Stomach (tissue), 9 donors: Measurements from ENCODE around the gene PHF23. TPM values are rescaled to one million over a fixed set of nuclear protein-coding genes. Genes with fewer than 3 reads are reported as not detected.

Experiments used
- DNase-seq, 2 donors: peaks; one replicate each; pipeline versions ENCODE4 v3.0.0 to v3.0.0-alpha.2; 2013 to 2019
- H3K27ac ChIP-seq, 5 donors: fragments of 200-600 bp in 4 of 5; sonication (generic) in 4 of 5; one replicate each; pipeline ENCODE4 v1.5.1; 2013 to 2019; ENCODE audit warnings: mild to moderate bottlenecking in 1 of 5, moderate library complexity in 1 of 5
- H3K27me3 ChIP-seq, 3 donors: fragments of 200-600 bp; sonication (generic); one replicate each; pipeline ENCODE4 v1.5.1; 2017 to 2019; ENCODE audit warnings: mixed run types in 1 of 3
- H3K36me3 ChIP-seq, 4 donors: fragments of 200-600 bp; sonication (generic); 1 replicate in 3 of 4; 2 replicates in 1 of 4; pipeline ENCODE4 v1.5.1; 2016 to 2019
- H3K4me1 ChIP-seq, 4 donors: fragments of 200-600 bp; sonication (generic); one replicate each; pipeline ENCODE4 v1.5.1; 2016 to 2019
- H3K4me3 ChIP-seq, 4 donors: fragments of 200-600 bp; sonication (generic) in 3 of 4; one replicate each; pipeline ENCODE4 v1.5.1; 2016 to 2019; ENCODE audit warnings: mild to moderate bottlenecking in 1 of 4
- H3K9me3 ChIP-seq, 4 donors: fragments of 200-600 bp; sonication (generic); one replicate each; pipeline ENCODE4 v1.5.1; 2016 to 2019
- EP300 ChIP-seq: sonication (generic); formaldehyde crosslinking; IDR thresholded peaks from one replicate; pipeline ENCODE4 v1.6.1; 2017; ENCODE audit warnings: antibody characterized with exemption
- POLR2A ChIP-seq, 4 donors: fragments of 450-650 bp; IDR thresholded peaks; one replicate each; pipeline ENCODE4 v1.6.1; 2016; ENCODE audit warnings: antibody characterized with exemption in 4 of 4, control low read depth in 2 of 4, mild to moderate bottlenecking in 1 of 4, moderate library complexity in 1 of 4
- POLR2AphosphoS5 ChIP-seq, 3 donors: sonication (generic); formaldehyde crosslinking; IDR thresholded peaks; one replicate each; pipeline ENCODE4 v1.6.1; 2016; ENCODE audit warnings: antibody characterized with exemption in 3 of 3
- WGBS, 5 donors: extraction: QIAGEN DNeasy Blood & Tissue Kit in 3 of 5; methylation state at CpG; one replicate each; pipeline versions ENCODE4 v1.1.5 to v1.1.7; 2013 to 2018; 5-methylcytosine and 5-hydroxymethylcytosine counted together
- intact Hi-C: fragments of 100-400 bp; cut with DNase I; formaldehyde crosslinking; loops from one replicate; pipeline ENCODE4 v1.15.1; 2023; ENCODE audit warnings: low total_unique reads
- polyA plus RNA-seq, 3 donors: library from polyadenylated mRNA; stranded (reverse); fragments of 200-250 nt; gene quantifications; one replicate each; pipeline ENCODE4 v1.2.3, GENCODE V29; 2013
- total RNA-seq, 5 donors: library from RNA; depleted of rRNA; stranded (reverse); fragments of >200 nt; gene quantifications; one replicate each; pipeline versions ENCODE4 v1.1.0 to v1.2.3, GENCODE V29; 2014 to 2016
- TF ChIP-seq, protein P1 (sequence below), 7 experiments: fragments of 450-650 bp in 4 of 7; fragments of 200-600 bp in 3 of 7; sonication (generic) in 3 of 7; IDR thresholded peaks; one replicate each; pipeline ENCODE4 v1.5.1; 2016 to 2019; ENCODE audit warnings: antibody characterized with exemption in 7 of 7, control low read depth in 2 of 7, mild to moderate bottlenecking in 1 of 7
- donor health status: healthy with polysubstance abuse.
- donor health status: Bipolar disorder and iron deficiency.
- donor health status: healthy.

Gene PHF23
- total and polyA plus RNA-seq, 8 donors: 5.2 to 27.2 (median 21.4) TPM

DNA sequence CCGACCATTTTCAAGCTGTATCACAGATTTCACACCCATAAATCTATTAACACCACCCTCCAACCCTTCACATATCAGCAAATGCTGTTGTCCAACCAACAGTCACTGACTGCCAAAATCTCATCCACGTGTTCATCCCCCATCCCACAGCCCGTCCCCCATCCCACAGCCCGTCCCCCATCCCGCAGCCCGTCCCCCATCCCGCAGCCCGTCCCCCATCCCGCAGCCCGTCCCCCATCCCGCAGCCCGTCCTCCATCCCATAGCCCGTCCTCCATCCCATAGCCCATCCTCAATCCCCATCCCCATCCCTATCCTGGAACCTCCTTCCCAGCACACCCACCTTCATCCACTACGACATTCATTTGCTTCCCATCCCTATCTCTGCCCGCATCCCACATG, 33.7 kb downstream of the PHF23 start:
- Histone ChIP-seq H3K27ac (peak overlapping the region; percentile 40 to 83 (median 67)), H3K36me3 (peaks cover 7 to 33% (median 30%) of the 10 kb centered on the region in 4 donors)
- TF ChIP-seq EP300: no peak
- TF ChIP-seq, protein P1, sequence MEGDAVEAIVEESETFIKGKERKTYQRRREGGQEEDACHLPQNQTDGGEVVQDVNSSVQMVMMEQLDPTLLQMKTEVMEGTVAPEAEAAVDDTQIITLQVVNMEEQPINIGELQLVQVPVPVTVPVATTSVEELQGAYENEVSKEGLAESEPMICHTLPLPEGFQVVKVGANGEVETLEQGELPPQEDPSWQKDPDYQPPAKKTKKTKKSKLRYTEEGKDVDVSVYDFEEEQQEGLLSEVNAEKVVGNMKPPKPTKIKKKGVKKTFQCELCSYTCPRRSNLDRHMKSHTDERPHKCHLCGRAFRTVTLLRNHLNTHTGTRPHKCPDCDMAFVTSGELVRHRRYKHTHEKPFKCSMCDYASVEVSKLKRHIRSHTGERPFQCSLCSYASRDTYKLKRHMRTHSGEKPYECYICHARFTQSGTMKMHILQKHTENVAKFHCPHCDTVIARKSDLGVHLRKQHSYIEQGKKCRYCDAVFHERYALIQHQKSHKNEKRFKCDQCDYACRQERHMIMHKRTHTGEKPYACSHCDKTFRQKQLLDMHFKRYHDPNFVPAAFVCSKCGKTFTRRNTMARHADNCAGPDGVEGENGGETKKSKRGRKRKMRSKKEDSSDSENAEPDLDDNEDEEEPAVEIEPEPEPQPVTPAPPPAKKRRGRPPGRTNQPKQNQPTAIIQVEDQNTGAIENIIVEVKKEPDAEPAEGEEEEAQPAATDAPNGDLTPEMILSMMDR (IDR thresholded peaks at IDR 0.05): no peak
- TF ChIP-seq POLR2A (IDR thresholded peaks at IDR 0.05): no peak
- TF ChIP-seq POLR2AphosphoS5 (IDR thresholded peaks at IDR 0.05): no peak

DNA sequence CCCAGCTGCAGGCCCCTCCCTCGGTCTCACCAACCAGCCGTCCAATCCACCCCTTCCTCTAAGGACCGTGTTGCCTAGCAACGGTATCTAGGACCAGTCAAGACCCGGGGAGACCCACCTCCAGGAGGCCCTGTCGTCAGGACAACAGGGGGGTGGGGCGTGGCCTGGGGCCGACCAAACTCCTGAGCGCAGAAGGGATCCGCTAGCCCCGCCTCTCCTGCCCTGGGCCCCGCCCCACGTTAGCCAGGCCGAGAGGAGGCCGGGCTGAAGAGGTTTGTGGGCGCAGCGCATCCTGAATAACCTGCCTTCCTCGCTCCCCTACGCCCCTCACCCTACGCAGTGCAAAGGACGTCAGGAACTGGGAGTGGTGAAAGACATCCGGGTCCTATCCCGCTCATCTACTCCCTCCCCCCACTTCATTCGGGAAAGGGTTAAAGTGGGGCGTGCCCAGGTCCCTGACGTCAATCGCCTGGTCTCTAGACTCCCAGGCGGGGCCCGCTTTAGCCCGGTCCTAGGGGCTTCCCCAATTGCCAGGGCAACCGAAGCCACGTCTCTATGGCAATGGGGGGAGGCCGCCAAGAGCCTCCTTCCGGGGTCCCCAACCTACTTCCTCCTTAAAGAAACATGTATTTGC, 34.3 kb downstream of the PHF23 start:
- intact Hi-C loops: no loop called here
- H3K4me3 ChIP-seq: peak overlapping the region; percentile 43 to 58 (median 52)
- WGBS, 5 donors: 0 to 1% (median 0%) methylated on average over 33 to 34 of the region's 34 CpGs
- peaks cover 7 to 39% (median 30%) of the 10 kb centered on the region in 4 donors for H3K36me3 ChIP-seq
- H3K4me1 ChIP-seq: peaks cover 11 to 33% (median 16%) of the 10 kb centered on the region in 4 donors
- H3K9me3 ChIP-seq: no peaks in the 10 kb centered on the region
- TF ChIP-seq POLR2AphosphoS5 (IDR thresholded peaks at IDR 0.05): peak in 1 of 3 donors; percentile 51
- TF ChIP-seq POLR2A (IDR thresholded peaks at IDR 0.05): no peak
- TF ChIP-seq EP300: peak; percentile 35
- peak; percentile 80 to 96 for DNase-seq
- peak overlapping the region; percentile 40 to 83 (median 67) for H3K27ac ChIP-seq
- H3K27me3 ChIP-seq: peaks cover 0 to 18% (median 0%) of the 10 kb centered on the region in 3 donors

More for the DNA sequence above, 33.7 kb downstream of the PHF23 start:
- intact Hi-C loops: no loop called here
- no peak for DNase-seq
- Histone ChIP-seq H3K4me1 (peaks cover 11 to 33% (median 16%) of the 10 kb centered on the region in 4 donors), H3K27me3 (peaks cover 0 to 20% (median 0%) of the 10 kb centered on the region in 3 donors), H3K4me3 (peak overlapping the region; percentile 43 to 58 (median 52)), H3K9me3 (no peaks in the 10 kb centered on the region)
- WGBS, 5 donors: 33 to 57% (median 47%) methylated on average over 8 to 15 of the region's 15 CpGs

DNA sequence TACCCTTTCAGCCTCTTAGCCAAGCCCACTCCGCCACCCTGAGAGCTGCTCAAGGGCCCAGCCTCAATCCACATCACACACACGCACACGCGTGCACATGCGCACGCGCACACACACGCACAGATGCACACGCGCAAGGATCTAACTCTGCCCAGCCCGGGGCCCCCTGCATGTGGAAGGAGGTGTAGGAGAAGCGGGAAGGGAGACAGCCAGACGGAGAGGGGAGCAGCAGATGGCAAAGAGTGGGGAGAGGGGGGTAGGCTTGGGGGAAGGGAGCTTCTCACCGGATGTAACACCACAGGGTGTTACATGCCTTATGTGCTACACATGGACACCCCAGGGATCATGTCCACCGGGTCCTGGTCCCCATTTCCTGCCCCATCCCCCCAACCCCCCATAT, 34.9 kb downstream of the PHF23 start:
- peak overlapping the region in 4 of 5 donors; percentile 40 to 83 (median 68) for H3K27ac ChIP-seq

DNA sequence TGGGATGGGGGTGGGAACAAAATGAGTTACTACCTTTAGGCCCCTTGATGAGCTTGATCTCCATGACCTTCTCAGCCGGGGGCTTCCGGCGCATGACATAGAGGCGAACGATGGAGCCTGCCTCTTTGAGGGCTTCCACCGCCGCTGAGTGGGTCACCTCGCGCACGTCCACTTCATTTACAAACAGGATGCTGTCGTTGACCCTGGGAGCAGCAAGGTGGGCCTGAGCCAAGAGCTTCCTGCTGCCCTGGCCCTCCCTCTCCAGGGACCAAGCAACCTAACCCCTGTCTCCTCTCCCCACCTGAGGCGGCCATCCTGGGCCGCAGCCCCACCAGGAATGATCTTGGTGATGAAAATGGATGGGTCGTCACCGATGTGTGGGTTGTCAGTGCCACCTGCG, 35.9 kb downstream of the PHF23 start:
- TF ChIP-seq POLR2AphosphoS5 (IDR thresholded peaks at IDR 0.05): no peak
- TF ChIP-seq EP300: no peak
- TF ChIP-seq, protein P1 (IDR thresholded peaks at IDR 0.05): no peak
- no peak for TF ChIP-seq POLR2A (IDR thresholded peaks at IDR 0.05)
- peak in 1 of 2 donors; percentile 3 for DNase-seq
- intact Hi-C loops: no loop called here
- Histone ChIP-seq H3K27me3 (peaks cover 0 to 8% (median 0%) of the 10 kb centered on the region in 3 donors), H3K36me3 (peaks cover 7 to 52% (median 30%) of the 10 kb centered on the region in 4 donors), H3K9me3 (no peaks in the 10 kb centered on the region), H3K4me3 (no peak overlapping the region), H3K4me1 (peaks cover 11 to 33% (median 16%) of the 10 kb centered on the region in 4 donors), H3K27ac (no peak overlapping the region)
- 91 to 97% (median 93%) methylated on average over 13 to 16 of the region's 16 CpGs for WGBS, 5 donors

More for the DNA sequence above, 34.9 kb downstream of the PHF23 start:
- peaks cover 11 to 33% (median 16%) of the 10 kb centered on the region in 4 donors for H3K4me1 ChIP-seq
- DNase-seq: peak in 1 of 2 donors; percentile 68
- TF ChIP-seq POLR2A (IDR thresholded peaks at IDR 0.05) (no peak), EP300 (no peak), POLR2AphosphoS5 (IDR thresholded peaks at IDR 0.05) (no peak)
- TF ChIP-seq, protein P1 (IDR thresholded peaks at IDR 0.05): no peak
- H3K36me3 ChIP-seq: peaks cover 7 to 46% (median 30%) of the 10 kb centered on the region in 4 donors
- H3K27me3 ChIP-seq: peaks cover 0 to 17% (median 0%) of the 10 kb centered on the region in 3 donors
- no peaks in the 10 kb centered on the region for H3K9me3 ChIP-seq
- H3K4me3 ChIP-seq: peak overlapping the region; percentile 43 to 58 (median 52)
- intact Hi-C loops: no loop called here
- 70 to 73% (median 71%) methylated on average over 15 of the region's 15 CpGs for WGBS, 5 donors
